Activated CD8-positive, alpha-beta T cell treated with anti-CD3 and anti-CD28 coated beads for 36 hours (primary cell): ENCODE results near the gene SCYGR2. TPM values are rescaled to one million over a fixed set of nuclear protein-coding genes. Genes with fewer than 3 reads are reported as not detected.

Experiments used
- ATAC-seq: fragments of 200-7000 bp; cut with Tn5 transposase; one replicate; pipeline ENCODE4 v1.10.0; 2021; ENCODE audit warnings: mild to moderate bottlenecking, moderate library complexity
- CTCF ChIA-PET: fragments of 350-600 bp; sonication (Branson Sonifier 250); formaldehyde crosslinking; loops from one replicate; lab custom pipeline; 2021; ENCODE audit warnings: antibody characterized with exemption; lab: Charles Lee
- POLR2A ChIA-PET: fragments of 350-600 bp; sonication (Branson Sonifier 250); formaldehyde crosslinking; loops from one replicate; lab custom pipeline; 2021; ENCODE audit warnings: antibody characterized with exemption; lab: Charles Lee
- DNase-seq: peaks from one replicate; pipeline ENCODE4 v3.0.0-alpha.2; 2020
- H3K27ac Mint-ChIP-seq: one replicate; pipeline ENCODE4 v1.8.0; 2021; ENCODE audit warnings: mild to moderate bottlenecking, mixed read lengths
- H3K27me3 Mint-ChIP-seq: one replicate; pipeline ENCODE4 v1.8.0; 2021; ENCODE audit warnings: mixed read lengths
- H3K36me3 Mint-ChIP-seq: one replicate; pipeline ENCODE4 v1.8.0; 2021; ENCODE audit warnings: low read depth, mixed read lengths
- H3K4me1 Mint-ChIP-seq: one replicate; pipeline ENCODE4 v1.8.0; 2021; ENCODE audit warnings: low read depth, mixed read lengths
- H3K4me3 Mint-ChIP-seq: one replicate; pipeline ENCODE4 v1.8.0; 2021; ENCODE audit warnings: mild to moderate bottlenecking, moderate library complexity, mixed read lengths
- H3K9me3 Mint-ChIP-seq: one replicate; pipeline ENCODE4 v1.8.0; 2021; ENCODE audit warnings: mixed read lengths
- CTCF ChIP-seq: fragments of 200-600 bp; IDR thresholded peaks from one replicate; pipeline ENCODE4 v1.8.0; 2022; ENCODE audit warnings: antibody characterized with exemption, mild to moderate bottlenecking
- intact Hi-C: fragments of 100-400 bp; cut with micrococcal nuclease; formaldehyde crosslinking; loops from one replicate; pipeline ENCODE4 v1.10.0; 2022
- total RNA-seq, 2 experiments: library from RNA; stranded (reverse); gene quantifications; one replicate each; pipeline ENCODE4 v1.2.3, GENCODE V29; 2021

Gene SCYGR2
- total RNA-seq, 2 experiments from 2014 or later, result not detected

DNA sequence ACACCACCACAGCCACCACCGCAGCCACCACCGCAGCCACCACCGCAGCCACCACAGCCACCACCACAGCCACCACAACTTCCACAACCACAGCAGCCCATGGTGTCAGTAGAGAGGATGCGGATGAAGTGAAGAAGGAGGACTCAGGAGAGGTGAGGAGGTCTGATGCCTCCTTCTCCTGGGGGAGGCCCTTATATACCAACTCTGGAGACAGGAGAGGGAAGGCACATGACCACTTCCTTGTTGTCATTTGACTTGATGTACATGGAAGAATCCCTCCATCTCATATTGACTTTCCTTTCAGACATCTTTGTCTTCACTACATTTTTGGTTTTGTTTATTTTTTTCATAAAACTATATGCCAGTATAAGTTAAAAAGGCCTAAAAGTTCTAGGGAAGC is 16.0 kb downstream of the SCYGR2 start, which contains the start of gene SCYGR3:
Gene SCYGR3, minus strand, starts transcription at position 101 of the 400 bp plus-strand sequence. Its CDS starts 0 bp downstream, at position 101.
- Mint-ChIP-seq H3K27me3 (peaks cover 13% of the 10 kb centered on the region), H3K4me1 (peaks cover 4% of the 10 kb centered on the region), H3K27ac (no peak within 1 kb of the TSS), H3K36me3 (no peaks in the 10 kb centered on the region), H3K4me3 (no peak within 1 kb of the TSS), H3K9me3 (no peaks in the 10 kb centered on the region)
- ATAC-seq, result no peak
- DNase-seq, result no peak
- no peak for TF ChIP-seq CTCF
- ChIA-PET CTCF (no interaction called here), POLR2A (no interaction called here)
- intact Hi-C loops, result no loop called here

DNA sequence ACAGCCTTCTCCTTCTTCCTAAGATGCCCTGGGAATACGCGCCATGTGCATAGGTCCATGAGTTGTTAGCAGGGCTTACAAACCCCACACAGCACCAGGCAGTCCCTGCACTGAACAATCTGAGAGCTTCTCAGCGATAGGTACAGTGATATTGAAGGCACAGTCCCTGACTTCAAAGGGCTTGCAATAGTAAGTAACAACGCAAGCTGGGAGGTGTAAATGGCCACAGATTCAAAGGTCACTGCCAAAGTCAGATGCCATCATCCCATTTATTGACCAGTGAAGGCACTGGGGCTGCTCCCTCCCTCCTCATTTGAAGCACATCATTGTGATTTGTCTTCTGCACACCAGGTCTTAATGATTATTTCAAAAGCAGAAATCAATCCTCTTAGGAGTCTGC is 16.5 kb downstream of the SCYGR2 start:
- ChIA-PET CTCF (no interaction called here), POLR2A (no interaction called here)
- Mint-ChIP-seq H3K27me3 (peaks cover 11% of the 10 kb centered on the region), H3K4me3 (no peak overlapping the region), H3K9me3 (no peaks in the 10 kb centered on the region), H3K4me1 (peaks cover 2% of the 10 kb centered on the region), H3K36me3 (no peaks in the 10 kb centered on the region), H3K27ac (no peak overlapping the region)
- no peak for TF ChIP-seq CTCF
- DNase-seq (no peak), ATAC-seq (no peak)
- intact Hi-C loops, result no loop called here

DNA sequence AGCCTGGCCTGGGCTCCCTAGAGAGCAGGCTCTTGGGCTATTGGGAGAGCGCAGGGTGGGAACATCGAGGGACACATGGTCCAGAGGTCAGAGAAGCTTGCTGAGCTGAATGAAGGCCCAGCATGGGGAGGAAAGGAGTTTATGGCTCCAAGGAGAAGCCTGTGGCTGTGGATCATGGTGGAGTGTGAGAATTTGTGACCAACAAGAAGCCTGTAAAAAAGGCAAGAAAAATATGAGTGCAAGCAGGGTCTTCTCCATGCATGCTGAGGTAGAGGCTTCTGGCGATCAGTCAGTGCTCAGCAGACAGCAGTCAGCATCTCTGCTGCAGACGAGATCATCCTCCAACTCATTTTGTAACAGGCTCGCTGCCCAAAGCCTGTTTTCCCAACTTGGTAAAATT is 17.2 kb downstream of the SCYGR2 start:
- Mint-ChIP-seq H3K4me1 (no peaks in the 10 kb centered on the region), H3K36me3 (no peaks in the 10 kb centered on the region), H3K4me3 (no peak overlapping the region), H3K27ac (no peak overlapping the region), H3K27me3 (peaks cover 11% of the 10 kb centered on the region), H3K9me3 (no peaks in the 10 kb centered on the region)
- intact Hi-C loops, result no loop called here
- DNase-seq (no peak), ATAC-seq (no peak)
- ChIA-PET POLR2A (no interaction called here), CTCF (no interaction called here)
- TF ChIP-seq CTCF, result no peak

GRCh38 chr2:227616631-227617030 is 17.9 kb downstream of the SCYGR2 start:
- Mint-ChIP-seq H3K4me1 (no peaks in the 10 kb centered on the region), H3K4me3 (no peak overlapping the region), H3K27ac (no peak overlapping the region), H3K36me3 (no peaks in the 10 kb centered on the region), H3K27me3 (peaks cover 13% of the 10 kb centered on the region), H3K9me3 (no peaks in the 10 kb centered on the region)
- ChIA-PET CTCF (no interaction called here), POLR2A (no interaction called here)
- no peak for TF ChIP-seq CTCF
- DNase-seq (no peak), ATAC-seq (no peak)
- intact Hi-C loops, result no loop called here

- ChIA-PET CTCF (no interaction called here), POLR2A (no interaction called here)
- Mint-ChIP-seq H3K4me3 (no peak within 1 kb of the TSS), H3K27ac (no peak within 1 kb of the TSS), H3K4me1 (no peaks in the 10 kb centered on the region), H3K9me3 (no peaks in the 10 kb centered on the region), H3K27me3 (peaks cover 13% of the 10 kb centered on the region), H3K36me3 (no peaks in the 10 kb centered on the region)
- ATAC-seq (no peak), DNase-seq (no peak)
- no peak for TF ChIP-seq CTCF
- intact Hi-C loops, result no loop called here
These were observed 18.9 kb downstream of the SCYGR2 start, which contains the start of gene SCYGR4 for GRCh38 chr2:227617316-227618230. Gene SCYGR4, plus strand, starts transcription at chr2:227617498. Its CDS starts 0 bp downstream, at chr2:227617498.
